HCT116 (cell line): ENCODE measurements around the gene TAGLN2.

Experiments used
- CEBPB ChIP-seq: IDR thresholded peaks from 2 replicates; pipeline ENCODE4 v1.6.1; 2012; ENCODE audit warnings: low read depth
- ELF1 ChIP-seq: IDR thresholded peaks from 2 replicates; pipeline ENCODE4 v1.6.1; 2012; ENCODE audit warnings: low read depth, borderline replicate concordance
- EZH2 ChIP-seq: fragments of 200-600 bp; sonication (generic); IDR thresholded peaks from 2 replicates; pipeline ENCODE4 v1.6.1; 2017; ENCODE audit warnings: antibody characterized with exemption, mixed run types
- JUND ChIP-seq: IDR thresholded peaks from 2 replicates; pipeline ENCODE4 v1.6.1; 2012
- POLR2A ChIP-seq: IDR thresholded peaks from 2 replicates; pipeline ENCODE4 v1.7.0; 2011; ENCODE audit warnings: borderline replicate concordance; ENCODE audit not compliant: insufficient read depth, insufficient read length; ENCODE audit errors: extremely low read depth
- POLR2AphosphoS5 ChIP-seq: IDR thresholded peaks from 2 replicates; pipeline ENCODE4 v1.6.1; 2011; ENCODE audit warnings: mild to moderate bottlenecking, low read depth, low read length, moderate library complexity
- RAD21 ChIP-seq: IDR thresholded peaks from 2 replicates; pipeline ENCODE4 v1.6.1; 2012; ENCODE audit warnings: low read depth, mild to moderate bottlenecking
- SIN3A ChIP-seq: IDR thresholded peaks from 2 replicates; pipeline ENCODE4 v1.6.1; 2012; ENCODE audit warnings: low read depth
- YY1 ChIP-seq: IDR thresholded peaks from 2 replicates; pipeline ENCODE4 v1.6.1; 2011; ENCODE audit warnings: low read length, low read depth, moderate library complexity, mild to moderate bottlenecking; ENCODE audit not compliant: insufficient replicate concordance; ENCODE audit errors: extremely low read depth
- ZNF274 ChIP-seq: fragments of 200-500 bp; sonication (Bioruptor generic); IDR thresholded peaks from 2 replicates; pipeline ENCODE4 v1.6.1; 2014; ENCODE audit warnings: mild to moderate bottlenecking, low read depth, low read length, inconsistent platforms
- TF ChIP-seq, protein P1 (sequence below), 3 experiments: fragments of 200-600 bp in 1 of 3; sonication (generic) in 1 of 3; IDR thresholded peaks in 2 of 3; conservative IDR thresholded peaks in 1 of 3; 2 replicates each; pipeline ENCODE4 v1.5.1; 2012 to 2017; ENCODE audit warnings: low read depth in 2 of 3, low read length in 2 of 3, antibody characterized with exemption in 1 of 3, borderline replicate concordance in 1 of 3, control low read depth in 1 of 3, mild to moderate bottlenecking in 1 of 3, mixed read lengths in 1 of 3, mixed run types in 1 of 3, moderate library complexity in 1 of 3; ENCODE audit not compliant: insufficient read depth in 1 of 3
- TF ChIP-seq, protein P2 (sequence below): IDR thresholded peaks from 2 replicates; pipeline ENCODE4 v1.6.1; 2012
- TF ChIP-seq, protein P3 (sequence below): IDR thresholded peaks from 2 replicates; pipeline ENCODE4 v1.6.1; 2011; ENCODE audit warnings: mild to moderate bottlenecking, low read length, moderate library complexity; ENCODE audit not compliant: insufficient replicate concordance; ENCODE audit errors: extremely low read depth
- TF ChIP-seq, protein P4 (sequence below): IDR thresholded peaks from 2 replicates; pipeline ENCODE4 v1.6.1; 2012; ENCODE audit warnings: low read depth

DNA sequence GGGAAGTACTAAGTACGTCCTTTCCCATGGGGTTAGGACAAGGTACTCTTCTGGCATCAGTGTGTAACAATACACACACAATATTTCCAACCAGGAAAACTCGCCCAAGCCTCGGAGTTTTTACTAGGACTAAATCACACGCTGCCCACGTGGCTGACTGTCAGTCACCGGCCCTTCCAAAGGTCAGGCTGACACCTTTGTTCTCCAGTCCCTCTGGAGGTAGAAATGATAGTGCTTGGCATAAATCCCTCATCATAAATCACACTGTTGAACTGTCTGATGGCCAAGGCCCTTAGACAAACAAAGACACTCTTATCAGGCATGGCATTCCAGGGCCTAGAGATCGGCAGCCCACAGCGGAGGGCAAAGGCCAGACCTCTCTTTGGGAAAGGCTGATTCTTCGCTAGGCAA lies 45.6 kb upstream of the TAGLN2 start:
- TF ChIP-seq, protein P1, sequence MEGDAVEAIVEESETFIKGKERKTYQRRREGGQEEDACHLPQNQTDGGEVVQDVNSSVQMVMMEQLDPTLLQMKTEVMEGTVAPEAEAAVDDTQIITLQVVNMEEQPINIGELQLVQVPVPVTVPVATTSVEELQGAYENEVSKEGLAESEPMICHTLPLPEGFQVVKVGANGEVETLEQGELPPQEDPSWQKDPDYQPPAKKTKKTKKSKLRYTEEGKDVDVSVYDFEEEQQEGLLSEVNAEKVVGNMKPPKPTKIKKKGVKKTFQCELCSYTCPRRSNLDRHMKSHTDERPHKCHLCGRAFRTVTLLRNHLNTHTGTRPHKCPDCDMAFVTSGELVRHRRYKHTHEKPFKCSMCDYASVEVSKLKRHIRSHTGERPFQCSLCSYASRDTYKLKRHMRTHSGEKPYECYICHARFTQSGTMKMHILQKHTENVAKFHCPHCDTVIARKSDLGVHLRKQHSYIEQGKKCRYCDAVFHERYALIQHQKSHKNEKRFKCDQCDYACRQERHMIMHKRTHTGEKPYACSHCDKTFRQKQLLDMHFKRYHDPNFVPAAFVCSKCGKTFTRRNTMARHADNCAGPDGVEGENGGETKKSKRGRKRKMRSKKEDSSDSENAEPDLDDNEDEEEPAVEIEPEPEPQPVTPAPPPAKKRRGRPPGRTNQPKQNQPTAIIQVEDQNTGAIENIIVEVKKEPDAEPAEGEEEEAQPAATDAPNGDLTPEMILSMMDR (IDR thresholded peaks at IDR 0.05 in 2 of 3, conservative IDR thresholded peaks at IDR 0.05 in 1 of 3; ENCODE audit: borderline replicate concordance in 1 of 3, insufficient read depth in 1 of 3, low read depth in 2 of 3, low read length in 2 of 3), result no peak
- TF ChIP-seq, protein P2, sequence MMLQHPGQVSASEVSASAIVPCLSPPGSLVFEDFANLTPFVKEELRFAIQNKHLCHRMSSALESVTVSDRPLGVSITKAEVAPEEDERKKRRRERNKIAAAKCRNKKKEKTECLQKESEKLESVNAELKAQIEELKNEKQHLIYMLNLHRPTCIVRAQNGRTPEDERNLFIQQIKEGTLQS, result no peak
- TF ChIP-seq POLR2A (no peak), POLR2AphosphoS5 (no peak), EZH2 (no peak), CEBPB (no peak), ZNF274 (no peak), JUND (no peak), ELF1 (no peak), YY1 (no peak), RAD21 (no peak), SIN3A (no peak)
- TF ChIP-seq, protein P3, sequence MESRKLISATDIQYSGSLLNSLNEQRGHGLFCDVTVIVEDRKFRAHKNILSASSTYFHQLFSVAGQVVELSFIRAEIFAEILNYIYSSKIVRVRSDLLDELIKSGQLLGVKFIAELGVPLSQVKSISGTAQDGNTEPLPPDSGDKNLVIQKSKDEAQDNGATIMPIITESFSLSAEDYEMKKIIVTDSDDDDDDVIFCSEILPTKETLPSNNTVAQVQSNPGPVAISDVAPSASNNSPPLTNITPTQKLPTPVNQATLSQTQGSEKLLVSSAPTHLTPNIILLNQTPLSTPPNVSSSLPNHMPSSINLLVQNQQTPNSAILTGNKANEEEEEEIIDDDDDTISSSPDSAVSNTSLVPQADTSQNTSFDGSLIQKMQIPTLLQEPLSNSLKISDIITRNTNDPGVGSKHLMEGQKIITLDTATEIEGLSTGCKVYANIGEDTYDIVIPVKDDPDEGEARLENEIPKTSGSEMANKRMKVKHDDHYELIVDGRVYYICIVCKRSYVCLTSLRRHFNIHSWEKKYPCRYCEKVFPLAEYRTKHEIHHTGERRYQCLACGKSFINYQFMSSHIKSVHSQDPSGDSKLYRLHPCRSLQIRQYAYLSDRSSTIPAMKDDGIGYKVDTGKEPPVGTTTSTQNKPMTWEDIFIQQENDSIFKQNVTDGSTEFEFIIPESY, result no peak
- TF ChIP-seq, protein P4, sequence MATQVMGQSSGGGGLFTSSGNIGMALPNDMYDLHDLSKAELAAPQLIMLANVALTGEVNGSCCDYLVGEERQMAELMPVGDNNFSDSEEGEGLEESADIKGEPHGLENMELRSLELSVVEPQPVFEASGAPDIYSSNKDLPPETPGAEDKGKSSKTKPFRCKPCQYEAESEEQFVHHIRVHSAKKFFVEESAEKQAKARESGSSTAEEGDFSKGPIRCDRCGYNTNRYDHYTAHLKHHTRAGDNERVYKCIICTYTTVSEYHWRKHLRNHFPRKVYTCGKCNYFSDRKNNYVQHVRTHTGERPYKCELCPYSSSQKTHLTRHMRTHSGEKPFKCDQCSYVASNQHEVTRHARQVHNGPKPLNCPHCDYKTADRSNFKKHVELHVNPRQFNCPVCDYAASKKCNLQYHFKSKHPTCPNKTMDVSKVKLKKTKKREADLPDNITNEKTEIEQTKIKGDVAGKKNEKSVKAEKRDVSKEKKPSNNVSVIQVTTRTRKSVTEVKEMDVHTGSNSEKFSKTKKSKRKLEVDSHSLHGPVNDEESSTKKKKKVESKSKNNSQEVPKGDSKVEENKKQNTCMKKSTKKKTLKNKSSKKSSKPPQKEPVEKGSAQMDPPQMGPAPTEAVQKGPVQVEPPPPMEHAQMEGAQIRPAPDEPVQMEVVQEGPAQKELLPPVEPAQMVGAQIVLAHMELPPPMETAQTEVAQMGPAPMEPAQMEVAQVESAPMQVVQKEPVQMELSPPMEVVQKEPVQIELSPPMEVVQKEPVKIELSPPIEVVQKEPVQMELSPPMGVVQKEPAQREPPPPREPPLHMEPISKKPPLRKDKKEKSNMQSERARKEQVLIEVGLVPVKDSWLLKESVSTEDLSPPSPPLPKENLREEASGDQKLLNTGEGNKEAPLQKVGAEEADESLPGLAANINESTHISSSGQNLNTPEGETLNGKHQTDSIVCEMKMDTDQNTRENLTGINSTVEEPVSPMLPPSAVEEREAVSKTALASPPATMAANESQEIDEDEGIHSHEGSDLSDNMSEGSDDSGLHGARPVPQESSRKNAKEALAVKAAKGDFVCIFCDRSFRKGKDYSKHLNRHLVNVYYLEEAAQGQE, result no peak
